Measurements from ENCODE around the gene ZNF273.

ZNF273 gene

GRCh38 chr7:64868499-64868898, 34.6 kb upstream of the ZNF273 start:
- TF ChIP-seq CTCF (IDR thresholded peaks at IDR 0.05; ENCODE audit: extremely low read depth, missing control alignments), result no peak
- DNase-seq (ENCODE audit: low spot score), result no peak

DNA sequence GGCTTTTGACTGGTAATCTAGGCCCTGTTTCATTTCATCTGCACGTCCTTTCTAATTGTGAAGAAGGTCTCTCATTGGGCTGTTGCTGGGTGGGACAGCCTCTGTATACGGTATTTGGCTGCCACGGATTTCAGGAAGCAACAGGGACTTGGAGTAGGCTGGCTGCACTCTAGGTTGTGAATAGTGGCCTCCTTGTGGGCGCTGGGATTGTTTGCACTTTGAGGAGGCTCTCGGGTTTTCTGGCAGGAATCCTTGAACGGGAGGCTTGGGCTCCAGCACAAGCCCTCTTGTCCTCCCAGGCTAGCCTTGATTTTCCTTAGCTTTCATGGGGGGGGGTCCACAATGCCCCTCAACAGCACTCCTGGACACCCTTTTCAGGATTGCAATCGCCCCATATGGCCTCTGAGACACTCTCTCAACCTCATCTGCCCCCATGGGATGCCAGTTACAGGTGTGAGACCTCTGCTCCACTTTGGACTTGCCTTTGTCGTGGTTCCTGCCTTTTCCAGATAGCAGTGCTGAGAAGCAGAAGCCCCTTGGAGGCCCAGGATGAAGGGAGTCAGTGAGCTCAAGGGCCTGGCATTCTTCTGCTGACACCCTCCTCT, 33.9 kb upstream of the ZNF273 start:
- no peak for DNase-seq (ENCODE audit: low spot score)
- TF ChIP-seq CTCF (IDR thresholded peaks at IDR 0.05; ENCODE audit: extremely low read depth, missing control alignments), result no peak

DNA sequence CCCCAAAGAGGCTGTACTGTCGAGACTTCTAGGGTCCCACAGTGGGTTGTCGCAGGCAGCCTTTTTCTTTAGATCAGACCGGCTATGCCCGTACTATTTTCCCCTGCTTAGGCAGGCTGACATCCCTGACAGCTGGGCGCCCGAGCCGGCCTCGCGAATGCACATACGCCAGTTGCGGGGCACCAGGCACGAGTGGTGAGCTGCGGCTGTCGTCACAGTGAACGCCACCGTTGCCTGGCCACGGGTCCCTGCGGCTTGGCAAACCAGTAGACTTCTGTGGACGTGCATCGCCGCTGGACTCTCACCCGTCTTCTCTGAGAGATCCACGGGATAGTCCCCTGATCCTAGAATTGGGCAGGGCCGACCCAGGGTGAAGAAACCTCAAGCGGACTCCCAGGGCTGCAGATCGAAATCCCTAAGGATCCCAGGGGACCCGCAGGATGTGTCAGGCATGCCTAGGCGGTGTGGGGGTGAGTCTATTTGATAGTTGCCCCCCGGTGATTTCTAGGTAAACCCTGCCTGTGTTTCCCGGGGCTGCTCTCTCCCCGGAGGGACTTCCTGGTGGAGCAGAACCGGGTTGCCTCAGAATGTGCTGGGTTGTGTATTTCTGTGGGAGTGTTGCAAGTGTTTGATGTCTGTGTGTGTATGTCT, 33.0 kb upstream of the ZNF273 start:
- TF ChIP-seq CTCF (IDR thresholded peaks at IDR 0.05; ENCODE audit: extremely low read depth, missing control alignments), result no peak
- peak; percentile 7 for DNase-seq (ENCODE audit: low spot score)

DNA sequence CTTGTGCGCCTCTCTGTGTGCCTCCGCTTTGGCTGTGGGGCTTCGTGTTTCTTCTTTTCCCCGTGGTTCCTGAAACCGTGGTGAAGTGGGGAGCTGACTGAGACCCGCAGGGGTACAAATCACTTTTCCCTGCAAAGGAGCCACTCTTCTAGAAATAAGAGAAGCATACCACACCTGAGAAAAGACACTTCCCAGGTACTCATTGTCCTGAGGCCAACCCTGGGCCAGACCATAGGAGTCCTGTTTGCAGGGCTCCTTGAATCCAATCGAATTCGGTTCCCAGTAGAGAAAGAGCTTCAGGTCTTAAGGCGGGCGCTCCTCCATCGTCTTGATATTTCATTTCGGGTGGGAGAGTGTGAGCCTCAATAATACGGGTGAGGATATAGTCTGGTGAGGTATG, 32.4 kb upstream of the ZNF273 start:
- no peak for TF ChIP-seq CTCF (IDR thresholded peaks at IDR 0.05; ENCODE audit: extremely low read depth, missing control alignments)
- no peak for DNase-seq (ENCODE audit: low spot score)

DNA sequence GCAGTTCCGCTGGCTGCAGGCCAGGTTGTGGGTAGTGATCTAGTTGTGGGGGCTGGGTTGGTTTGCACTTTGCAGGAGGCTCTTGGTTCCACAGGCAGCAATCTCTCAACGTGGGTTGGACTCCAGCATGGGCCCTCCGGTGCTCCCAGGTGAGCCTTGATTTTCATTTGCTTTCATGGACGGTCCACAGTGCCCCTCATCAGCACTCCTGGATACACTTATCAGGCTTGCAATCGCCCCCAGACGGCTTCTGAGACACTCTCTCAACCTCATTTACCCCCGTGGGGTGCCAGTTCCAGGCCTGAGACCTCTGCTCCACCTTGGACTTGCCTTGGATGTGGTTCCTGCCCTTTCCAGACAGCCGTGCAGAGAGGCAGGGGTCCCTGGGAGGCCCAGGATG, 31.3 kb upstream of the ZNF273 start:
- no peak for TF ChIP-seq CTCF (IDR thresholded peaks at IDR 0.05; ENCODE audit: extremely low read depth, missing control alignments)

DNA sequence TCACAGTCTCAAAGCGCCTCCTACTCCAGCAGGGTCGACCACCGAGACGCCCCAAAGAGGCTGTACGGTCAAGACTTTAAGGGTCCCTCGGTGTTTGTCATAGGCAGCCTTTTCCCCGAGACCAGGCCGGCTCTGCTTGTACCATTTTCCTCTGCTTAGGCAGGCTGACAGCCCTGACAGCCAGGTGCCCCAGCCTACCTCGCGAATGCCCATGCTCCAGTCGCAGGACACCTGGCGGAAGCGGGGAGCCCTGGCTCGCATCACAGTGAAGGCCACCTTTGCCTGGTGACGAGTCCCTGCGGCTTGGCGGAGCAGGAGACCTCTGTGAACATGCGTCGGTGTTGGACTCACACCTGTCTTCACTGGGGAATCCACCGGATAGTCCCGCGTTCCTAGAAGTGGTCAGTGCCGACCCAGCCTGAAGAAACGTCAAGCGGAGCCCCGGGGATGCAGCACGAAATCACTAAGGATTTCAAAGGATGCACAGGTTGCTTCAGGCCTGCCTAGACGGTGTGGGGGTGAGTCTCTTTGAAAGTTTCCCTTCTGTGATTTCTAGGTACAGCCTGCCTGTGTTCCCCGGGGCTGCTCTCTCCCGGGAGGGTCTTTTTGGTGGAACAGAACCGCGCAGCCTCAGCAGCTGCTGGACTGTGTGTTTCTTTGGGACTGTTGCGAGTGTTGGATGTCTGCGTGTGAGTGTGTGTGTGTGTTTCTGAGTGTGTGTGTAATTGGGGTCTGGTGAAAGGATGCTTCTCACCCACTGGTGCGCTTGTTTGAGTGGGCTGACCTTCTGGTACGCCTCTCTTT, 30.5 kb upstream of the ZNF273 start:
- DNase-seq (ENCODE audit: low spot score), result no peak
- TF ChIP-seq CTCF (IDR thresholded peaks at IDR 0.05; ENCODE audit: extremely low read depth, missing control alignments), result no peak

More for the DNA sequence above, 31.3 kb upstream of the ZNF273 start:
- no peak for DNase-seq (ENCODE audit: low spot score)

- TF ChIP-seq CTCF (IDR thresholded peaks at IDR 0.05; ENCODE audit: extremely low read depth, missing control alignments), result no peak
- DNase-seq (ENCODE audit: low spot score), result no peak
Measured at GRCh38 chr7:64873155-64873500, 29.9 kb upstream of the ZNF273 start.
